Panc1 (cell line): ENCODE results near the gene GMDS. TPM values are rescaled to one million over a fixed set of nuclear protein-coding genes. Genes with fewer than 3 reads are reported as not detected.

Source experiments
- ATAC-seq: fragments of 200-7000 bp; cut with Tn5 transposase; 2 replicates; pipeline ENCODE4 v1.9.1; 2020; ENCODE audit warnings: mild to moderate bottlenecking, moderate library complexity
- BruUV-seq: library from RNA; stranded (reverse); fragments of 400-500 nt; replicated peaks from 2 replicates; lab custom pipeline; 2021; lab: Mats Ljungman, UMichigan
- CTCF ChIA-PET: fragments of 300-600 bp; sonication (Branson Sonifier 250); formaldehyde crosslinking; loops from one replicate; lab custom pipeline; 2022; ENCODE audit warnings: antibody characterized with exemption; lab: Charles Lee
- POLR2A ChIA-PET: fragments of 300-600 bp; sonication (Branson Sonifier 250); formaldehyde crosslinking; loops from one replicate; lab custom pipeline; 2022; ENCODE audit warnings: antibody characterized with exemption; lab: Charles Lee
- DNase-seq: peaks from one replicate; pipeline ENCODE4 v3.0.0-alpha.2; 2010; ENCODE audit warnings: low read depth, low spot score
- H3K27ac ChIP-seq: 2 replicates; pipeline ENCODE4 v1.5.1; 2011; ENCODE audit warnings: mild to moderate bottlenecking, low read length, inconsistent platforms
- H3K27me3 ChIP-seq: fragments of 200-500 bp; sonication (Bioruptor generic); 2 replicates; pipeline ENCODE4 v1.6.0; 2014; ENCODE audit warnings: low read length, inconsistent platforms; ENCODE audit not compliant: control insufficient read depth, insufficient read depth
- H3K36me3 ChIP-seq: fragments of 200-500 bp; sonication (Bioruptor generic); 2 replicates; pipeline ENCODE4 v1.5.1; 2014; ENCODE audit warnings: inconsistent platforms, mild to moderate bottlenecking, low read length, moderate library complexity; ENCODE audit not compliant: control insufficient read depth, insufficient read depth
- H3K4me1 ChIP-seq: 2 replicates; pipeline ENCODE4 v1.5.1; 2011; ENCODE audit warnings: inconsistent platforms, mild to moderate bottlenecking, low read length, moderate library complexity; ENCODE audit not compliant: control insufficient read depth, insufficient read depth
- H3K4me3 ChIP-seq, 2 experiments: 2 replicates each; pipeline ENCODE4 v1.5.1; 2011 to 2012; ENCODE audit warnings: low read depth in 2 of 2, low read length in 2 of 2, mild to moderate bottlenecking in 2 of 2, inconsistent platforms in 1 of 2, moderate library complexity in 1 of 2
- H3K9me3 ChIP-seq: fragments of 200-500 bp; sonication (Bioruptor generic); 2 replicates; pipeline ENCODE4 v1.5.1; 2014; ENCODE audit warnings: low read depth, mild to moderate bottlenecking, inconsistent platforms, low read length, moderate library complexity; ENCODE audit not compliant: control insufficient read depth, insufficient read depth
- CTCF ChIP-seq: fragments of 450-650 bp; IDR thresholded peaks from 2 replicates; pipeline ENCODE4 v1.5.1; 2017; ENCODE audit warnings: mild to moderate bottlenecking
- POLR2AphosphoS5 ChIP-seq: IDR thresholded peaks from 2 replicates; pipeline ENCODE4 v1.6.1; 2012; ENCODE audit warnings: mild to moderate bottlenecking, low read depth, low read length, moderate library complexity
- SIN3A ChIP-seq: IDR thresholded peaks from 2 replicates; pipeline ENCODE4 v1.6.1; 2012; ENCODE audit warnings: low read depth, mild to moderate bottlenecking, low read length, moderate library complexity, borderline replicate concordance; ENCODE audit not compliant: insufficient read depth
- TCF7L2 ChIP-seq: IDR thresholded peaks from 2 replicates; pipeline ENCODE4 v1.6.1; 2011; ENCODE audit warnings: mild to moderate bottlenecking, low read depth, low read length, inconsistent platforms
- in situ Hi-C: cut with HindIII; loops from 2 replicates; pipeline ENCODE4 v1.10.0; 2016; ENCODE audit warnings: low sequenced_read_pairs, low pct_unique_long_range_greater_than_20kb
- intact Hi-C: fragments of 100-400 bp; cut with micrococcal nuclease; formaldehyde crosslinking; loops from one replicate; pipeline ENCODE4 v1.10.0; 2022; ENCODE audit not compliant: unreplicated experiment
- total RNA-seq: library from RNA; stranded (reverse); gene quantifications from one replicate; pipeline ENCODE4 v1.2.1, GENCODE V29; 2021; ENCODE audit not compliant: unreplicated experiment
- TF ChIP-seq, protein P1 (sequence below), 2 experiments: IDR thresholded peaks; 2 replicates each; pipeline ENCODE4 v1.6.1; 2011 to 2012; ENCODE audit warnings: low read depth in 2 of 2, control low read depth in 1 of 2, low read length in 1 of 2, mild to moderate bottlenecking in 1 of 2, moderate library complexity in 1 of 2; ENCODE audit not compliant: insufficient read depth in 1 of 2

The GMDS gene
- total RNA-seq, 1 experiment from 2014 or later: 9.8 TPM

GRCh38 chr6:1983850-1984249 lies 261.6 kb downstream of the GMDS start:
- BruUV-seq: no TSS peak
- Histone ChIP-seq H3K4me1 (no peaks in the 10 kb centered on the region), H3K36me3 (no peaks in the 10 kb centered on the region), H3K4me3 (no peak overlapping the region), H3K27ac (no peak overlapping the region), H3K9me3 (no peaks in the 10 kb centered on the region), H3K27me3 (no peaks in the 10 kb centered on the region)
- no peak for TF ChIP-seq POLR2AphosphoS5
- TF ChIP-seq, protein P1, sequence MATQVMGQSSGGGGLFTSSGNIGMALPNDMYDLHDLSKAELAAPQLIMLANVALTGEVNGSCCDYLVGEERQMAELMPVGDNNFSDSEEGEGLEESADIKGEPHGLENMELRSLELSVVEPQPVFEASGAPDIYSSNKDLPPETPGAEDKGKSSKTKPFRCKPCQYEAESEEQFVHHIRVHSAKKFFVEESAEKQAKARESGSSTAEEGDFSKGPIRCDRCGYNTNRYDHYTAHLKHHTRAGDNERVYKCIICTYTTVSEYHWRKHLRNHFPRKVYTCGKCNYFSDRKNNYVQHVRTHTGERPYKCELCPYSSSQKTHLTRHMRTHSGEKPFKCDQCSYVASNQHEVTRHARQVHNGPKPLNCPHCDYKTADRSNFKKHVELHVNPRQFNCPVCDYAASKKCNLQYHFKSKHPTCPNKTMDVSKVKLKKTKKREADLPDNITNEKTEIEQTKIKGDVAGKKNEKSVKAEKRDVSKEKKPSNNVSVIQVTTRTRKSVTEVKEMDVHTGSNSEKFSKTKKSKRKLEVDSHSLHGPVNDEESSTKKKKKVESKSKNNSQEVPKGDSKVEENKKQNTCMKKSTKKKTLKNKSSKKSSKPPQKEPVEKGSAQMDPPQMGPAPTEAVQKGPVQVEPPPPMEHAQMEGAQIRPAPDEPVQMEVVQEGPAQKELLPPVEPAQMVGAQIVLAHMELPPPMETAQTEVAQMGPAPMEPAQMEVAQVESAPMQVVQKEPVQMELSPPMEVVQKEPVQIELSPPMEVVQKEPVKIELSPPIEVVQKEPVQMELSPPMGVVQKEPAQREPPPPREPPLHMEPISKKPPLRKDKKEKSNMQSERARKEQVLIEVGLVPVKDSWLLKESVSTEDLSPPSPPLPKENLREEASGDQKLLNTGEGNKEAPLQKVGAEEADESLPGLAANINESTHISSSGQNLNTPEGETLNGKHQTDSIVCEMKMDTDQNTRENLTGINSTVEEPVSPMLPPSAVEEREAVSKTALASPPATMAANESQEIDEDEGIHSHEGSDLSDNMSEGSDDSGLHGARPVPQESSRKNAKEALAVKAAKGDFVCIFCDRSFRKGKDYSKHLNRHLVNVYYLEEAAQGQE (IDR thresholded peaks at IDR 0.05; ENCODE audit: insufficient read depth in 1 of 2, low read depth in 2 of 2, low read length in 1 of 2): no peak
- intact Hi-C loops (no loop called here), in situ Hi-C loops (no loop called here)
- CTCF ChIA-PET: interaction anchor here (0.5 kb wide), 1 partner anchor 225 kb away, joined by 4 read pairs; no protein-coding TSS in a partner anchor
- ATAC-seq (no peak), DNase-seq (no peak)
- POLR2A ChIA-PET: no interaction called here

- Histone ChIP-seq H3K27me3 (no peaks in the 10 kb centered on the region), H3K9me3 (no peaks in the 10 kb centered on the region), H3K27ac (no peak overlapping the region), H3K36me3 (no peaks in the 10 kb centered on the region), H3K4me1 (no peaks in the 10 kb centered on the region), H3K4me3 (no peak overlapping the region)
- in situ Hi-C loops (no loop called here), intact Hi-C loops (no loop called here)
- ATAC-seq (no peak), DNase-seq (no peak)
- ChIA-PET CTCF (no interaction called here), POLR2A (no interaction called here)
- BruUV-seq: no TSS peak
- TF ChIP-seq POLR2AphosphoS5 (no peak), SIN3A (no peak), CTCF (no peak), TCF7L2 (no peak)
- TF ChIP-seq, protein P1 (IDR thresholded peaks at IDR 0.05; ENCODE audit: insufficient read depth in 1 of 2, low read depth in 2 of 2, low read length in 1 of 2): no peak
These were observed 272.4 kb downstream of the GMDS start for GRCh38 chr6:1972962-1973361.
